Activated CD4-positive, alpha-beta T cell treated with anti-CD3 and anti-CD28 coated beads, Interleukin-2, amount 50 U/mL, for 16 hours (primary cell): ENCODE results near the gene OR52E4.

Source experiments
- DNase-seq: peaks from one replicate; pipeline ENCODE4 v3.0.0-alpha.2; 2020

The OR52E4 gene

GRCh38 chr11:5880329-5880728, at the start of gene OR52E4:
Gene OR52E4 (plus strand): TSS chr11:5880629. CDS start chr11:5884293, 3,664 bp downstream.
- no peak for DNase-seq

- no peak for DNase-seq
These were observed 49.1 kb upstream of the OR52E4 start for GRCh38 chr11:5831196-5831829.

- DNase-seq: no peak
These were observed 47.0 kb upstream of the OR52E4 start for GRCh38 chr11:5833446-5833845.

GRCh38 chr11:5837695-5838094, 42.7 kb upstream of the OR52E4 start:
- DNase-seq: no peak

- no peak for DNase-seq
These were observed 38.6 kb upstream of the OR52E4 start, which contains the start of gene OR52E6 for GRCh38 chr11:5841797-5842196. Gene OR52E6 (minus strand): TSS chr11:5841897. CDS start chr11:5841897, 0 bp downstream.

- DNase-seq: no peak
These were observed 33.7 kb upstream of the OR52E4 start for GRCh38 chr11:5846701-5847100.

GRCh38 chr11:5847711-5848110, 32.7 kb upstream of the OR52E4 start:
- DNase-seq: no peak

- no peak for DNase-seq
These were observed 29.4 kb upstream of the OR52E4 start for GRCh38 chr11:5851002-5851401.

- DNase-seq: no peak
These were observed 22.8 kb upstream of the OR52E4 start, which contains the start of gene OR52E8 for GRCh38 chr11:5857590-5857989. Gene OR52E8 (minus strand): TSS chr11:5857690. CDS start chr11:5857690, 0 bp downstream.

GRCh38 chr11:5865826-5866225, 14.6 kb upstream of the OR52E4 start:
- DNase-seq: no peak

- no peak for DNase-seq
These were observed 1.9 kb upstream of the OR52E4 start for GRCh38 chr11:5878564-5878963.

GRCh38 chr11:5881756-5882155, 1.3 kb downstream of the OR52E4 start:
- no peak for DNase-seq

GRCh38 chr11:5887172-5887571, 6.7 kb downstream of the OR52E4 start:
- DNase-seq: no peak

GRCh38 chr11:5887661-5888060, 7.2 kb downstream of the OR52E4 start:
- no peak for DNase-seq

- DNase-seq: no peak
These were observed 10.9 kb downstream of the OR52E4 start for GRCh38 chr11:5891216-5891800.

- no peak for DNase-seq
These were observed 12.5 kb downstream of the OR52E4 start, which contains the start of gene OR52E5 for GRCh38 chr11:5892908-5893307. Gene OR52E5 (plus strand): TSS chr11:5893208. CDS start chr11:5900777, 7,569 bp downstream.

GRCh38 chr11:5899534-5899933, 19.1 kb downstream of the OR52E4 start:
- no peak for DNase-seq

GRCh38 chr11:5910540-5910939, 30.1 kb downstream of the OR52E4 start:
- no peak for DNase-seq

- DNase-seq: peak; percentile 74
These were observed 42.5 kb downstream of the OR52E4 start for GRCh38 chr11:5922749-5923426.

- no peak for DNase-seq
These were observed 43.0 kb downstream of the OR52E4 start for GRCh38 chr11:5923427-5923776.

- DNase-seq: no peak
These were observed 43.4 kb downstream of the OR52E4 start for GRCh38 chr11:5923794-5924193.

GRCh38 chr11:5928271-5928670, 47.8 kb downstream of the OR52E4 start:
- DNase-seq: no peak

- no peak for DNase-seq
These were observed 48.4 kb downstream of the OR52E4 start for GRCh38 chr11:5928811-5929210.
